Suprapubic skin (tissue), 3 donors: Measurements from ENCODE around the gene HDC.

Experiments used
- POLR2AphosphoS5 ChIP-seq, 3 donors: sonication (generic); formaldehyde crosslinking; IDR thresholded peaks; one replicate each; pipeline ENCODE4 v1.6.1; 2017; ENCODE audit warnings: antibody characterized with exemption in 3 of 3
- TF ChIP-seq, protein P1 (sequence below), 2 donors: fragments of 200-600 bp in 1 of 2; fragments of 450-650 bp in 1 of 2; sonication (generic) in 1 of 2; IDR thresholded peaks; one replicate each; pipeline ENCODE4 v1.5.1; 2016 to 2019; ENCODE audit warnings: antibody characterized with exemption in 2 of 2, mild to moderate bottlenecking in 1 of 2, moderate library complexity in 1 of 2

- TF ChIP-seq, protein P1, sequence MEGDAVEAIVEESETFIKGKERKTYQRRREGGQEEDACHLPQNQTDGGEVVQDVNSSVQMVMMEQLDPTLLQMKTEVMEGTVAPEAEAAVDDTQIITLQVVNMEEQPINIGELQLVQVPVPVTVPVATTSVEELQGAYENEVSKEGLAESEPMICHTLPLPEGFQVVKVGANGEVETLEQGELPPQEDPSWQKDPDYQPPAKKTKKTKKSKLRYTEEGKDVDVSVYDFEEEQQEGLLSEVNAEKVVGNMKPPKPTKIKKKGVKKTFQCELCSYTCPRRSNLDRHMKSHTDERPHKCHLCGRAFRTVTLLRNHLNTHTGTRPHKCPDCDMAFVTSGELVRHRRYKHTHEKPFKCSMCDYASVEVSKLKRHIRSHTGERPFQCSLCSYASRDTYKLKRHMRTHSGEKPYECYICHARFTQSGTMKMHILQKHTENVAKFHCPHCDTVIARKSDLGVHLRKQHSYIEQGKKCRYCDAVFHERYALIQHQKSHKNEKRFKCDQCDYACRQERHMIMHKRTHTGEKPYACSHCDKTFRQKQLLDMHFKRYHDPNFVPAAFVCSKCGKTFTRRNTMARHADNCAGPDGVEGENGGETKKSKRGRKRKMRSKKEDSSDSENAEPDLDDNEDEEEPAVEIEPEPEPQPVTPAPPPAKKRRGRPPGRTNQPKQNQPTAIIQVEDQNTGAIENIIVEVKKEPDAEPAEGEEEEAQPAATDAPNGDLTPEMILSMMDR (IDR thresholded peaks at IDR 0.05), result no peak
- no peak for TF ChIP-seq POLR2AphosphoS5 (IDR thresholded peaks at IDR 0.05)
These were observed 29.7 kb downstream of the HDC start for GRCh38 chr15:50235794-50236193.
